ENCODE results near the gene F2R. TPM values are rescaled to one million over a fixed set of nuclear protein-coding genes. Genes with fewer than 3 reads are reported as not detected.

Gene F2R
- total and polyA plus RNA-seq, 2 of the 13 experiments (the other 11 are each of a cell fraction or from before 2014, with no cell fraction given), result 8.3 to 12.3 TPM

GRCh38 chr5:76715736-76716455, at the start of gene F2R (continued):
- peak; percentile 61; the same call in 1 of the 2 replicates for TF ChIP-seq ZFP91 (CRISPR knock-in tag; IDR thresholded peaks at IDR 0.05; ENCODE audit: borderline replicate concordance)
- TF ChIP-seq ZNF503 (CRISPR knock-in tag; IDR thresholded peaks at IDR 0.05), result no peak
- no peak for TF ChIP-seq HMG20A (CRISPR knock-in tag; IDR thresholded peaks at IDR 0.05; ENCODE audit: borderline replicate concordance)
- peak; percentile 74; the same call in 1 of the 2 replicates for TF ChIP-seq ZNF598 (CRISPR knock-in tag; IDR thresholded peaks at IDR 0.05; ENCODE audit: borderline replicate concordance)
- TF ChIP-seq ZKSCAN1 (IDR thresholded peaks at IDR 0.05; ENCODE audit: low read length), result no peak
- no peak for TF ChIP-seq ZNF781 (CRISPR knock-in tag; IDR thresholded peaks at IDR 0.05; ENCODE audit: borderline replicate concordance, not compliant biosample characterization)
- TF ChIP-seq ZNF263 (CRISPR knock-in tag; IDR thresholded peaks at IDR 0.05), result 0 out of 2 replicates have a peak, but pooled peaks have one; percentile 24
- TF ChIP-seq MEIS1 (CRISPR knock-in tag; IDR thresholded peaks at IDR 0.05; ENCODE audit: borderline replicate concordance), result no peak
- TF ChIP-seq NKX3-1 (CRISPR knock-in tag; IDR thresholded peaks at IDR 0.05), result no peak
- TF ChIP-seq ZNF354B (CRISPR knock-in tag; IDR thresholded peaks at IDR 0.05), result 0 out of 2 replicates have a peak, but pooled peaks have one; percentile 28
- no peak for TF ChIP-seq ZNF552 (CRISPR knock-in tag; IDR thresholded peaks at IDR 0.05; ENCODE audit: borderline replicate concordance)
- no peak for TF ChIP-seq TEAD3 (CRISPR knock-in tag; optimal IDR thresholded peaks at IDR 0.05; ENCODE audit: borderline replicate concordance)
- 0 out of 2 replicates have a peak, but pooled peaks have one; percentile 18 for TF ChIP-seq ZNF333 (CRISPR knock-in tag; IDR thresholded peaks at IDR 0.05; ENCODE audit: borderline replicate concordance)
- TF ChIP-seq HES4 (CRISPR knock-in tag; IDR thresholded peaks at IDR 0.05; ENCODE audit: borderline replicate concordance), result 0 out of 2 replicates have a peak, but pooled peaks have one; percentile 27
- no peak for TF ChIP-seq ELF4 (CRISPR knock-in tag; IDR thresholded peaks at IDR 0.05; ENCODE audit: borderline replicate concordance)
- 0 out of 2 replicates have a peak, but pooled peaks have one; percentile 31 for TF ChIP-seq HINFP (CRISPR knock-in tag; IDR thresholded peaks at IDR 0.05; ENCODE audit: low read depth)
- no peak for TF ChIP-seq ZNF773 (CRISPR knock-in tag; IDR thresholded peaks at IDR 0.05; ENCODE audit: borderline replicate concordance)
- no peak for TF ChIP-seq ZNF205 (CRISPR knock-in tag; IDR thresholded peaks at IDR 0.05)
- TF ChIP-seq EED (CRISPR knock-in tag; IDR thresholded peaks at IDR 0.05), result no peak
- no peak for TF ChIP-seq DNMT3B (CRISPR knock-in tag; conservative IDR thresholded peaks at IDR 0.05)
- no peak for TF ChIP-seq ZNF143 (CRISPR knock-in tag; IDR thresholded peaks at IDR 0.05)
- no peak for TF ChIP-seq SNAPC5 (CRISPR knock-in tag; IDR thresholded peaks at IDR 0.05; ENCODE audit: borderline replicate concordance)
- peak; percentile 47 for TF ChIP-seq SALL1 (CRISPR knock-in tag; IDR thresholded peaks at IDR 0.05)
- no peak for TF ChIP-seq POLR2AphosphoS5 (IDR thresholded peaks at IDR 0.05; ENCODE audit: low read depth, low read length)
- no peak for TF ChIP-seq ZFP62 (CRISPR knock-in tag; IDR thresholded peaks at IDR 0.05)
- TF ChIP-seq ZNF230 (CRISPR knock-in tag; IDR thresholded peaks at IDR 0.05), result 0 out of 2 replicates have a peak, but pooled peaks have one; percentile 38
